ENCODE data around the gene PDZD8.

DNA sequence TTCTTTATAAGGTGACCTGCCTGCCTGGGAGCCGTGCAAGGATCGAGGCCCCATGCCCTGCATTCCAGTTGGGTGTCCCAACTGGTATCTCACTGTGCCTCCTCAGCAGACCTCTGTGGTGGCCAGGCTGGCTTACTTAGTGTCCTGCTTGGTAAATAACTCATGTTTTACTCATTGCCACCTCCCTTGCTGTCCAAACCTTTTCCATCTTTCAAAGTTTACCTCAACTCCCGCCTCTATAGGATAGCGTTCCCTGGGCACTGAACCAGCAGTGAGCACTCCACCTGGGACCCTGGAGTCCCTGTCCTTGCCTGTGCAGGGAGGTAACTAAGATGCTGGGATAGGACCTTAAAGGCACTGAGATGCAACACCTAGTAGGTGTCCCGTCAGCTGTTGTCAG is 100.7 kb downstream of the PDZD8 start:
- TF ChIP-seq CTCF (optimal IDR thresholded peaks at IDR 0.05 in 1 of 3, IDR thresholded peaks at IDR 0.05 in 1 of 3, conservative IDR thresholded peaks at IDR 0.05 in 1 of 3; ENCODE audit: extremely low read depth in 1 of 3, insufficient read depth in 2 of 3, low read length in 3 of 3) = no peak
- TF ChIP-seq EZH2 (IDR thresholded peaks at IDR 0.05; ENCODE audit: low read length) = no peak
